DMS153 treated with DMSO at 0.1 percent for 48 hours (cell line): ENCODE results near the gene MACROD2.

Experiments used
- DNase-seq: peaks from one replicate; lab custom pipeline; 2025; ENCODE audit not compliant: unreplicated experiment; lab: John Stamatoyannopoulos, UW

The MACROD2 gene

DNA sequence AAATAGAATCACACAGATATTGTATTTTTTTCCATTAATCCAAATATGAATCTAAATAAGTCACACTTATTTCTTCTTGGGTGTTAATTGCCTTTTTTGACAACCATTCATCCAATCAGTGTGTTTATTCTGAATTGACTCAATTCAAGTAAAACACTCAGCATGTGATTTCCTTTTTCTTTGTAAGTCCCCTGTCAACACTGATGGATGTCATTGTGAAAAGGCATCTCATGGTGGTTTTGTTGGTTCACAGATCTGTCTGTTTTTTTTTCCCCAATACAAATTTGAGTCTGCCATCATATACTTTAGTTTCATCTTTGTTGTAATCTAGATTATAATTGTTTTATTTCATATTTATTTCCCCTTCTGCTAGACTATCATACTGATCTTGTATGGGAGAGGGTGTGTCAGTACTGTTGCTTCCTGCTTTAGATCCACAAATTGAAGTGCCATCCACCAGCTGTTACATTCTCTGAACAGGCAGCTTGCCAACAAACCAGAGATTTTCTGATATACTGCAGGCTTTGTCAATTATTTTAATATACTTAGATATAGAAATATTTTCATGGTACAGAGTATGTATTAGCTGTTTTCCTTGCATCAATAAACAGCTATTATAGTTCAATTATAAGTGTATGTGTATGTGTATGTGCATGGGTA, 406.3 kb downstream of the MACROD2 start:
- peak; percentile 83 for DNase-seq

DNA sequence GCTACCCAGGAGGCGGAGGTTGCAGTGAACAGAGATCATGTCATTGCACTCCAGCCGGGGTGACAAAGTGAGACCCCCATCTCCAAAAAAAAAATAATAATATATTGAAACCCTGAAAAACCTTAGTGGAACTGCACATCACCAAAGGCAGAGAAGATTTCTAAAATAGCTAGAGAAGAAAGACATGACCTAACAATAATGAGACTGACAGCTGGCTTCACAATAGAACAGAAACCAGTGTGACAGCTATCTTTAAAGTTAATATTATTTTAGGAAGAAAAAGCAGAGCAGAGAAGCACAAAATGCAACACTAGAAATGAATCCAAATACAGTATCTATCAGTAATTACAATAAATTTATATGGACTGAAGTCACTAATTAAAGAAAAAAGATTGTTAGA, 409.2 kb downstream of the MACROD2 start:
- DNase-seq = no peak

DNA sequence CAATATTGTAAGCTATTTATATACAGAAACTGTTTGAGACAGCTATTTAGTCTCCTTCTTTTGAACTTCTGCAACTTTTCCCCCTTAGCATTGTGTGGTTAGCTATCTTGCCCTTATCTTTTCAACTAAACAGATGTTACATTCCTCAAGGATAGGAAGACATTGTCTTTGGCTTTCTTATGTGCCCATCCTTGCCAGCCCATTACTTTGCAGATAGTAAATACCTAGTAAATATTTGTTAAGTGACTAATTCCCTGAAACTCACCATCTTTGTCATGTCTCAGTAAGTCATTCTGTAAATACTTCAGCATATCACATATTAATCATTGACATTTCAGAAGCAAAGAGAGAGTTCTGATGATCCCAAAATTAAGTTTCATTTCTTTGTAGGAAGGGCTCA, 411.2 kb downstream of the MACROD2 start:
- DNase-seq = no peak

- no peak for DNase-seq
Measured at GRCh38 chr20:14407336-14407735, 412.0 kb downstream of the MACROD2 start.

DNA sequence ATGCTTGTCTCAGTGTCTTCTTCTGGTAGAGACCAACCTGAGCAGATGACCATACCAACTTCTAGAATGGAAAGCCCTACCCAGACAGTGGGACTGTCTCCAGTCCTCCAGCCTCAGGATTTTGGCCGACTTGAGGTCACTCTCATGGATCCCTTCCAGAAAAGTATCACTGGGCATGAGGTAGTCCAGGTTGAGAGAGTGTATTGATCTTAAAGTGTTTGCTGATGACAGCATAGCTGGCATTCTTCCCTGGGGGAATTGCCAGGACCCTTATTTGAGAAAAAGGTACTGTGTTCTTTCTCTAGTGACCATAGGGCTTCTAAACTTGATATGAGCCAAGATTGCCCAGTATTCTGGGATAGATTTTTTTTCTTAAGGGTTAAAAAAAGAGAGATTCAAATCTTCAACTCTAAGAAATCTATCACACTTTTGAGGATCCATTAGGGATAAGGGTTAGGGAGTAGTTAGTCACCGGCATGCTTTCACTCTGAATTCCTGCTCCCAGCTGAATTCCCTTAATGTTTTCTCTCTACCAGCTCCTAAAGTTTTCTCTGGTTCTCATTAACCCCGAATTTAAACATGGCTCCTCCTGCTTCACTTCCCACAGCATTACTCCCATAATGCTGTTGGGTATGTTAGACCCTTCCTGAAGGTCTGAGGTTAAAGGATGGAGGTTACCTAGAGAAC, 415.7 kb downstream of the MACROD2 start:
- no peak for DNase-seq

DNA sequence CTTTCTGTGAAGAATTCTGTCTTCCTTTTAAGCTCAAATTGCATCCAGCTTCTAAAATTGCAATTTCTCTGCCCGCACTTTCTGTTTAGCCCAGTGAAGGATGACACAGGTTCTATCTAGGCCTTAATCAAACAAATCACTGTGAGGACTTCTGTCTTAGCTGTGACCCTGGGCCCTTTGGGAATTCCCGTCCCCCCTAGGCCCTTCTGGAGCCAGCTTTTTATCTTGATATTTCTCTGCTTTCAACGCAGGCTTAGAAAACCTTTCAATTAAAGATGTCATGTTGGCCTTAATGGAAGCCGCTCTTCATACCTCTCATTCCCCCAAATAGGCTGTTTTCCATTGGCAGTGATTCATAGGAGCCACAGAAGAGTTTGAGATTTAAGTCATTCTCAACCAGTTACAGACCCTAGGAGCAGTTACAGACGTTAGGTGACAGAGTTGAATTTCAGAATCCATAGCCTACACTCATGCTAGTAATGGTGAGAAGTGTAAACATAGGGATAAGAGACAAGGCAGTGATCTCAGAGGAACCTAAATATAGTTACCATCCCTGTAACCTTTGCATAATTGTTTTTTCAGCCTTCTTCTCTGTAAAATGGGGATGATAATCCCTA, 416.9 kb downstream of the MACROD2 start:
- DNase-seq = no peak

DNA sequence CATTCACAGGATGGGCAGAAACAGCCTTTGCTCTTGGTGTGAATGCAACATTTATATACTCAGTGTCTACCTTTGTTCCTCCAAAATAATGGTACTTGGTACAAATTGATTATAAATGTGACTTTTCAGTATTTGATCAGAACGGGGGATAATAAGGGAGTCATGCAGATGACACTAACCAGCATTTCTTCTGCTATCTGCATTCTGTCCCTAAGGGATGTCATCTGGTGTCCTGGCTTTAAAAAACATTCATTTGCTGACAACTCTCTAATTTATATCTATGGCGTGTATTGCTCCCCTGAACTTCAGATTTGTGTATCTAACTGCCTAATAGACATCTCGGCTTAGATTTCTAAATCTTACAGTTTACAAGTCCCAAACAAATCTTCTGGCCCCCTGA, 418.5 kb downstream of the MACROD2 start:
- DNase-seq = no peak

GRCh38 chr20:14414560-14414959, 419.2 kb downstream of the MACROD2 start:
- no peak for DNase-seq

DNA sequence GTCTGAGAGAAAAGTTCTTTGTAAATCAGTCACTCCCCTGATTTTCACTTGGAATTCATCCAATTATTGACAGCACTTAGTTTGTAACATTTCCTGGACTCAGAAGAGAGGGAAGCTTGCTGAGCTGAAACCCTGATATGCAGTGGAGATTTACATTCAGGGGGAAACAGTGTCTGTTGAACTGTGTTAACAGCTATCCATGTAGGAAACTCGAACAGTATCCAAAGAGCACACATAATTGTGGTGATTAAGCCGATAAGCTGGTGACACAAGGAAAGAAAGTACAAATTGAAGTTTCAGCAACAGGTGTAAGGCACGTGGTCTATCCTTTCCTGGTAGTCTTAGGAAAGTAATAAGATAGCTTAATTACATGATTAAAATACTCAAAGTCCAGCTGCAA, 420.2 kb downstream of the MACROD2 start:
- DNase-seq = no peak

- no peak for DNase-seq
Measured at GRCh38 chr20:14418376-14418775, 423.1 kb downstream of the MACROD2 start.

DNA sequence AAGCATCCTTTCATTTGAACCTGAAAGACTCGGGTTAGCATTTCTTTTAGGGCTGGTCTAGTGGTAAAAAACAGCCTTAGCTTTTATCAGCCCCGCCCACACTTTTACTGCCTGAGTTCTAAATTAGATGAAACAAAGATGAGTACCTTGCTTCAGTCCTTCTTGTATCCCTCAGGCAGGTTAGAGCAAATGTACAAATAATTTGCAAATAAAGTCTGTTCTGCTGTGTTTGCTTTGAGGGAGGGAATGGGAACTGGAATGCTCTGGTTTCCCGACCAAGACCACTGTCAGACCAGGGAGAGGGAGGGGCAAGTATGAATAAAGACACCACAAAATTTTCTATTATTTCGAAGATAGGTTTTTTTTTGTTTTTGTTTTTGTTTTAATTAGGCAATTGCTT, 427.6 kb downstream of the MACROD2 start:
- DNase-seq = no peak

GRCh38 chr20:14431568-14431967, 436.3 kb downstream of the MACROD2 start:
- DNase-seq = no peak

- no peak for DNase-seq
Measured at GRCh38 chr20:14432085-14432484, 436.8 kb downstream of the MACROD2 start.

GRCh38 chr20:14432597-14432996, 437.3 kb downstream of the MACROD2 start:
- DNase-seq = no peak

- DNase-seq = no peak
Measured at GRCh38 chr20:14434384-14435136, 439.2 kb downstream of the MACROD2 start.

- no peak for DNase-seq
Measured at GRCh38 chr20:14441201-14441600, 445.9 kb downstream of the MACROD2 start.

DNA sequence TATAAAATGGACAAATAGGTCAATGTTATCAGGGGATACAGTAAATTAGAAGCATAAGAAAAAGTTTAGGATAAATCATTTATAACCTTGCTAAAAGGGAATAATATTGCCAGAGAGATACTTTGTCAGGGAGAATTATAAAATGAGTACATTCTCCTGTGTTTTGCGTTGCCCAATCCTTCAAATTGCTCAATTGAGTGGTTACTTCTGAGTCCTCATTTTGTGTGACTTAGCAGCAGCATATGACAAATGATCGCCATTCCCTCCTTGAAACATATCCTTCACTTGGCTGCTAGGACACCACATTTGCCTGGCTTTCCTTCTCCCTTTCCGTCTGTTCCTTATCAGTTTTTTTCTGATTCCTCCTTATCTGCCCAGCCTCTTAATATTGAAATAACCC, 448.8 kb downstream of the MACROD2 start:
- no peak for DNase-seq

DNA sequence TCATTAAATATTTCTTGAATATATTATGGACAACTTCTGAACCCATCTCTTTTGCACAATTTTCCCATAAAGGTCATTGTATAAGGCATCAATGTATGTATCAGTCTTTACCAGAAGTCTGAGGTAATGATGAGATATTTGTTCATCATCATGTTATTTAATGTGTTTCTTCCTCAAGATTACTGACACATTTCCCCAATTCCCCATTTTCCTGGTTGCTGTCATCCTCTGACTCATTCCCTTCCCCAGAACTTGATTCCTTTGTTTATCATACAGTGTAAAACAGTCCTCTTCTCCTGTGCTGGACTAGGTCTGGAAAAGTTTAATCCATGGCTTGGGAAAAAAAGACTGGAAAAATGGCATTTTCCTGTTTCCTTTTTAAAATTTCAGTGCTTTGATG, 450.0 kb downstream of the MACROD2 start:
- no peak for DNase-seq

DNA sequence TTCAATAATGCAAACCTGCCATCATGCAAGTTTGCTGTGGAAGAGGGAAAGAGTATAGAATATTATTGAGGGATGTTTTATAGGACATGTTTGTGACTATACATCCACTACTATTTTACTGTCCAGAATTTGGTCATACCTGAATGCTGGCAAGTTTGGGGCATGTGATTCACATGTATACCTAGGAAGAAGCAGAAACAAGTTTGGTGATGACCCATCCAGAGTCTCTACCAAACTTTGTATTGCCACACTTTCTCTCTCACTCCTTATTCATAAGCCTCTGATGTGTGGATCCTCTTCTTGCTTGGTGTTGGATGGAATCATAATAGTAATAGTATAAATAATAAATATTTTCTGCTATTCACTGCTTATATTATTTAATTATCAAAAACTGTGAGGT, 450.6 kb downstream of the MACROD2 start:
- no peak for DNase-seq

DNA sequence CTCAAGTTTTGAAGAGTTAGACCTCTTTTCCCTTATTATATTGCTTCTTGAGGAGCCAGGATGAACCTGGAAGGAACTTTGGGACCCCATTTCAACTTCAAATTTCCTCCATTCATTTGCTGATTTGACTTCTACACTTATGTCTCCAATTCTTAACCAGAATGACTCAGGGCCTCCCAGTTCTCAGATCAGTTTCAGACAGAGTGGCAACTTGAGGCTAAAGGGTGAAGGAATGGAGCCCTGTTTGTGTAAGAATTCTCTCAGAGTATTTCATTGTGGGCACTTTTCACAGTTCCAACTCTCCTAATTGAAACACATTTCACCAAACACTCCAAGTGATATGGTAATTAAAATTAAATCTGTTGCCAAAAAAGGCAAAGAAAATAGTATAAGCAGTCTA, 451.1 kb downstream of the MACROD2 start:
- DNase-seq = no peak

DNA sequence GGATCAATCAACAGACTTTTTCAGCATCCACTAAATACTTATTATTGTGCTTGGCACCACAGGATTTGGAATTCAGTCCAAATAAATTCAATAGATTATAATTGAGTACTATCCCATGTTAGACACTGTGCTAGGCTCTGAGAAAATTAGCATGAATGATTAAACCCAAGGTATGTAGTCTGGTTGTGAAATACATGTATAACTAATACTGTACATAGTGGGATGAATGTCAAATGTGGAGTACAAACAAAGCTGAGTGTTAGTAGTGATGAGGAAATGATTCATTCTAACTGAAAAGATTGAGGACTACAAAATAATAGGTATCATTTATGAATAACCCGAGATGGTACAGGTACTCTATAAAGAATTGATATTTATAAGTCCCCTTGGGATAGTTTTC, 454.0 kb downstream of the MACROD2 start:
- no peak for DNase-seq

GRCh38 chr20:14450256-14450655, 454.9 kb downstream of the MACROD2 start:
- DNase-seq = no peak
